ENCODE results near the gene ACSM6.
"Not testable (repeated sequence)": the region's sequence is repeated elsewhere in the genome, so short reads cannot be mapped to it uniquely, and the experiment has no call there.

Gene ACSM6

GRCh38 chr10:95229724-95230627 lies 35.9 kb downstream of the ACSM6 start:
- Histone ChIP-seq H3K27me3 (replicated peaks; ENCODE audit: insufficient read depth, low read length) (no peaks in the 10 kb centered on the region), H3K27ac (ENCODE audit: low read length) (no peak overlapping the region), H3K9me3 (replicated peaks; ENCODE audit: insufficient read depth, low read length) (no peaks in the 10 kb centered on the region), H3K79me2 (ENCODE audit: low read length) (no peaks in the 10 kb centered on the region), H3K9ac (ENCODE audit: low read length) (no peak overlapping the region), H2AFZ (ENCODE audit: low read length) (no peak overlapping the region), H3F3A (ENCODE audit: insufficient read depth, low read length) (no peaks in the 10 kb centered on the region), H3K36me3 (replicated peaks; ENCODE audit: insufficient read depth, low read length) (peaks cover 2% of the 10 kb centered on the region; the same call in 1 of the 2 replicates), H4K20me1 (ENCODE audit: insufficient read depth, low read length) (no peaks in the 10 kb centered on the region), H3K9me2 (replicated peaks; ENCODE audit: insufficient read depth, low read length) (no peaks in the 10 kb centered on the region), H3K4me1 (ENCODE audit: low read length) (no peaks in the 10 kb centered on the region), H3K4me3 (ENCODE audit: low read length) (no peak overlapping the region), H3K4me2 (ENCODE audit: low read depth, low read length) (no peak overlapping the region)
- TF ChIP-seq EZH2 (optimal IDR thresholded peaks at IDR 0.05; ENCODE audit: low read depth, low read length) (no peak), EZH2phosphoT487 (IDR thresholded peaks at IDR 0.05; ENCODE audit: low read length) (no peak)
- TF ChIP-seq, protein P1, sequence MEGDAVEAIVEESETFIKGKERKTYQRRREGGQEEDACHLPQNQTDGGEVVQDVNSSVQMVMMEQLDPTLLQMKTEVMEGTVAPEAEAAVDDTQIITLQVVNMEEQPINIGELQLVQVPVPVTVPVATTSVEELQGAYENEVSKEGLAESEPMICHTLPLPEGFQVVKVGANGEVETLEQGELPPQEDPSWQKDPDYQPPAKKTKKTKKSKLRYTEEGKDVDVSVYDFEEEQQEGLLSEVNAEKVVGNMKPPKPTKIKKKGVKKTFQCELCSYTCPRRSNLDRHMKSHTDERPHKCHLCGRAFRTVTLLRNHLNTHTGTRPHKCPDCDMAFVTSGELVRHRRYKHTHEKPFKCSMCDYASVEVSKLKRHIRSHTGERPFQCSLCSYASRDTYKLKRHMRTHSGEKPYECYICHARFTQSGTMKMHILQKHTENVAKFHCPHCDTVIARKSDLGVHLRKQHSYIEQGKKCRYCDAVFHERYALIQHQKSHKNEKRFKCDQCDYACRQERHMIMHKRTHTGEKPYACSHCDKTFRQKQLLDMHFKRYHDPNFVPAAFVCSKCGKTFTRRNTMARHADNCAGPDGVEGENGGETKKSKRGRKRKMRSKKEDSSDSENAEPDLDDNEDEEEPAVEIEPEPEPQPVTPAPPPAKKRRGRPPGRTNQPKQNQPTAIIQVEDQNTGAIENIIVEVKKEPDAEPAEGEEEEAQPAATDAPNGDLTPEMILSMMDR (IDR thresholded peaks at IDR 0.05; ENCODE audit: low read length) = no peak
- no peak for DNase-seq

DNA sequence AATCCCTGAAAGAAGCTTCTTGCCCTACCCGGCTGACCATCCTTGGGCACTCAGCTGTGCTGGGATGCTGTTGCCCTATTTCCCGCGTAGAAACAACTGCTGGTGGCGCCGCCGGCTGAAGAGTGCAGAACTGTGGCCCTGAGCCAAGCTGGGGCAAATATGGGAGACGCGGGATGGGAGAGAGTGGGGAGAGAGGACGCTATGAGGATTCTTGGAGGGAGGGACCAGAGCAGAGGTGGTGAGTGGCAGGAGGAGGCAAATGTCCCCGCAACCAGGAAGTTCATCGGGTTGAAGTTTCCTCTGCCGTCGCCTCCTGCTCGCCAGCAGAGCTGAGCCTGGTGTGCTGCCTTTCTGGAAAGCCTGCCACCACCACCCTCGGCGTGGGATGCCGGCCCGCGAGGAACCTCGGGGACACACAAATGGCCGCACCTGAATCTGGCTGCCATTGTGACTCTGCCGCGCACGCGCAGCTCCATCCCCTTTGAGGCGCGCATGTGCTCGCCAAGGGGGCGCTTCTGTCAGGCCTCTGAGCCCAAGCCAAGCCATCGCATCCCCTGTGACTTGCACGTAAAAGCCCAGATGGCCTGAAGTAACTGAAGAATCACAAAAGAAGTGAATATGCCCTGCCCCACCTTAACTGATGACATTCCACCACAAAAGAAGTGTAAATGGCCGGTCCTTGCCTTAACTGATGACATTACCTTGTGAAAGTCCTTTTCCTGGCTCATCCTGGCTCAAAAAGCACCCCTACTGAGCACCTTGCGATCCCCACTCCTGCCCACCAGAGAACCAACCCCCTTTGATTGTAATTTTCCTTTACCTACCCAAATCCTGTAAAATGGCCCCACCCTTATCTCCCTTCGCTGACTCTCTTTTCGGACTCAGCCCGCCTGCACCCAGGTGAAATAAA lies 36.9 kb downstream of the ACSM6 start:
- H3F3A ChIP-seq (ENCODE audit: insufficient read depth, low read length); H4K20me1 ChIP-seq (ENCODE audit: insufficient read depth, low read length); H3K36me3 ChIP-seq (replicated peaks; ENCODE audit: insufficient read depth, low read length); H3K4me2 ChIP-seq (ENCODE audit: low read depth, low read length); H3K9ac ChIP-seq (ENCODE audit: low read length); H3K4me3 ChIP-seq (ENCODE audit: low read length); H3K27ac ChIP-seq (ENCODE audit: low read length); H3K79me2 ChIP-seq (ENCODE audit: low read length); DNase-seq; H3K4me1 ChIP-seq (ENCODE audit: low read length); H3K9me3 ChIP-seq (replicated peaks; ENCODE audit: insufficient read depth, low read length); H3K9me2 ChIP-seq (replicated peaks; ENCODE audit: insufficient read depth, low read length); H2AFZ ChIP-seq (ENCODE audit: low read length); H3K27me3 ChIP-seq (replicated peaks; ENCODE audit: insufficient read depth, low read length): not testable (repeated sequence)

DNA sequence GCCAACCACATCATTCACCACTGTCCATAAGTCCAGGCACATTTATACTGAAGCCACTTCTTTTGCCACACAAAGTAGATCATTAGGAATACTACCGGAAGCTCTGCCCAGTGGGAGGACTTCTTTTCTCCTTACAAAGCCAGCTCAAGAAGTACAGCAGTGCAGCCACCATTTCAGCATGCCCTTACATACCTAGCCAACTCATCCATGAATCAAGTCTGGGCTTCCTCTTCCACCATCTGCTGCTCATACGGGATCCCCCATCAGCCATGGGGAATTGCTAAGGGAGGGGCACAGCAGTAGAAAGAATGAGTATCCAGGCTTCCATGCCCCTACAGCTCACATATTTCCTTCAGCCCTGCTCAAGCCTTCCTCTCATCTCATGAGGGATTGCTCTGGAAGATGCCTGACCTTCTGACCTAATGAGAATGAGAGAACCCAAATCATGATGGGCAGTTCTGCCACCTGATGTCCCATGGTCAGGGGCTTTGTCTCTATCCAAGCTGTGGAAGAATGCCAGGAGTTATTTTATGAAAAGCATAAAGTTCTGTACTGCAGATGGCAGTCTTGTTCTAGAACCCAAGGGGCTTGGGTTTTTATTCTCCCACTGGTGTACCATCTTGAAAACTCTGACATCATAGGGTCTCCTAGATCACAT lies 39.5 kb downstream of the ACSM6 start:
- TF ChIP-seq, protein P1 (IDR thresholded peaks at IDR 0.05; ENCODE audit: low read length) = no peak
- TF ChIP-seq EZH2 (optimal IDR thresholded peaks at IDR 0.05; ENCODE audit: low read depth, low read length) (no peak), EZH2phosphoT487 (IDR thresholded peaks at IDR 0.05; ENCODE audit: low read length) (no peak)
- Histone ChIP-seq H3F3A (ENCODE audit: insufficient read depth, low read length) (0 out of 2 replicates have a peak, but pooled peaks cover 4% of the 10 kb centered on the region), H3K9me2 (replicated peaks; ENCODE audit: insufficient read depth, low read length) (no peaks in the 10 kb centered on the region), H3K27me3 (replicated peaks; ENCODE audit: insufficient read depth, low read length) (no peaks in the 10 kb centered on the region), H3K36me3 (replicated peaks; ENCODE audit: insufficient read depth, low read length) (peaks cover 3% of the 10 kb centered on the region; the same call in 1 of the 2 replicates), H3K9me3 (replicated peaks; ENCODE audit: insufficient read depth, low read length) (no peaks in the 10 kb centered on the region), H4K20me1 (ENCODE audit: insufficient read depth, low read length) (no peaks in the 10 kb centered on the region), H3K9ac (ENCODE audit: low read length) (no peak overlapping the region), H3K79me2 (ENCODE audit: low read length) (no peaks in the 10 kb centered on the region; the same call in 1 of the 2 replicates), H3K4me2 (ENCODE audit: low read depth, low read length) (no peak overlapping the region), H3K27ac (ENCODE audit: low read length) (no peak overlapping the region), H2AFZ (ENCODE audit: low read length) (no peak overlapping the region), H3K4me1 (ENCODE audit: low read length) (peaks cover 15% of the 10 kb centered on the region), H3K4me3 (ENCODE audit: low read length) (no peak overlapping the region)
- no peak for DNase-seq
